ENCODE measurements around the gene ZNRD2.

ZNRD2 gene

GRCh38 chr11:65572356-65573051 lies 2.2 kb downstream of the ZNRD2 start, which contains the start of gene FAM89B:
FAM89B (plus strand) TSS chr11:65572538; CDS start chr11:65572670, 132 bp downstream.
- H3K4me1 ChIP-seq (ENCODE audit: control insufficient read depth, insufficient read depth, low read length), result peaks cover 9% of the 10 kb centered on the region
- H3K4me3 ChIP-seq (ENCODE audit: low read depth, low read length), result peak within 1 kb of the TSS; percentile 64
- H3K36me3 ChIP-seq (ENCODE audit: control insufficient read depth, insufficient read depth, low read length), result peaks cover 3% of the 10 kb centered on the region
- peaks cover 27% of the 10 kb centered on the region for H3K27me3 ChIP-seq (ENCODE audit: control insufficient read depth, insufficient read depth, low read length)
- H3K9ac ChIP-seq (ENCODE audit: low read depth, low read length), result no peak within 1 kb of the TSS
- H3K9me3 ChIP-seq (ENCODE audit: control insufficient read depth, insufficient read depth, low read length), result no peaks in the 10 kb centered on the region

DNA sequence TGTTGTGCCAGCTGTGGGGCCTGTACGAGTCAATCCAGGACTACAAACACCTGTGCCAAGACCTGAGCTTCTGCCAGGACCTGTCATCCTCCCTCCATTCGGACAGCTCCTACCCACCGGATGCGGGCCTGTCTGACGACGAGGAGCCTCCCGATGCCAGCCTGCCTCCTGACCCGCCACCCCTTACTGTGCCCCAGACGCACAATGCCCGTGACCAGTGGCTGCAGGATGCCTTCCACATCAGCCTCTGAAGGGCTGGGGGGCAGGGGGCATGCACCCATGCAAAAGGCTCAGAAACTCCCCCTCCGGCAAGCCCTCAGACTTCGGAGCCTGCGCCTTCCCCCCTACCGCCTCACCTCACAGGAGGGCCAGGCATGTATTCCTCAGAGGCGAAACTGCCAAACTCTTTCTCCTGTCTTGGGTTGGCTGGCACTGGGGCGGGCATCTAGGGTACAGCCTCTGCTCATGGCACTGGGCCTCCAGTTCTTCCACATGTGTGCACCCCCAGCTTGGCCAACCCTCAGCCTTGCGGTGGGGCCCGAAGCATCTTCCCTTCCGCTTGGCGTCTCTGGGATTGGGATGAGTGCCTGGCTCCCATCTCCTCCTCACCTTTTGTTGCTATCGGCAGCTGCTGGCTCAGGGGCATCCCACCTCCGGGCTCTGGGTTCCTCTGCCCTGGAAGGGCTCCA lies 3.3 kb downstream of the ZNRD2 start:
- H3K4me1 ChIP-seq (ENCODE audit: control insufficient read depth, insufficient read depth, low read length), result peaks cover 9% of the 10 kb centered on the region
- peak overlapping the region; percentile 64 for H3K4me3 ChIP-seq (ENCODE audit: low read depth, low read length)
- peaks cover 38% of the 10 kb centered on the region for H3K27me3 ChIP-seq (ENCODE audit: control insufficient read depth, insufficient read depth, low read length)
- no peaks in the 10 kb centered on the region for H3K9me3 ChIP-seq (ENCODE audit: control insufficient read depth, insufficient read depth, low read length)
- peaks cover 3% of the 10 kb centered on the region for H3K36me3 ChIP-seq (ENCODE audit: control insufficient read depth, insufficient read depth, low read length)
- H3K9ac ChIP-seq (ENCODE audit: low read depth, low read length), result no peak overlapping the region

GRCh38 chr11:65574109-65574810 lies 4.0 kb downstream of the ZNRD2 start:
- Histone ChIP-seq H3K27me3 (ENCODE audit: control insufficient read depth, insufficient read depth, low read length) (peaks cover 42% of the 10 kb centered on the region), H3K9me3 (ENCODE audit: control insufficient read depth, insufficient read depth, low read length) (no peaks in the 10 kb centered on the region), H3K9ac (ENCODE audit: low read depth, low read length) (no peak overlapping the region), H3K4me3 (ENCODE audit: low read depth, low read length) (peak overlapping the region; percentile 48), H3K36me3 (ENCODE audit: control insufficient read depth, insufficient read depth, low read length) (peaks cover 3% of the 10 kb centered on the region), H3K4me1 (ENCODE audit: control insufficient read depth, insufficient read depth, low read length) (peaks cover 7% of the 10 kb centered on the region)

GRCh38 chr11:65574811-65575567 lies 4.7 kb downstream of the ZNRD2 start:
- Histone ChIP-seq H3K9ac (ENCODE audit: low read depth, low read length) (no peak overlapping the region), H3K4me1 (ENCODE audit: control insufficient read depth, insufficient read depth, low read length) (peaks cover 7% of the 10 kb centered on the region), H3K9me3 (ENCODE audit: control insufficient read depth, insufficient read depth, low read length) (no peaks in the 10 kb centered on the region), H3K27me3 (ENCODE audit: control insufficient read depth, insufficient read depth, low read length) (peaks cover 44% of the 10 kb centered on the region), H3K4me3 (ENCODE audit: low read depth, low read length) (peak overlapping the region; percentile 51), H3K36me3 (ENCODE audit: control insufficient read depth, insufficient read depth, low read length) (peaks cover 3% of the 10 kb centered on the region)

DNA sequence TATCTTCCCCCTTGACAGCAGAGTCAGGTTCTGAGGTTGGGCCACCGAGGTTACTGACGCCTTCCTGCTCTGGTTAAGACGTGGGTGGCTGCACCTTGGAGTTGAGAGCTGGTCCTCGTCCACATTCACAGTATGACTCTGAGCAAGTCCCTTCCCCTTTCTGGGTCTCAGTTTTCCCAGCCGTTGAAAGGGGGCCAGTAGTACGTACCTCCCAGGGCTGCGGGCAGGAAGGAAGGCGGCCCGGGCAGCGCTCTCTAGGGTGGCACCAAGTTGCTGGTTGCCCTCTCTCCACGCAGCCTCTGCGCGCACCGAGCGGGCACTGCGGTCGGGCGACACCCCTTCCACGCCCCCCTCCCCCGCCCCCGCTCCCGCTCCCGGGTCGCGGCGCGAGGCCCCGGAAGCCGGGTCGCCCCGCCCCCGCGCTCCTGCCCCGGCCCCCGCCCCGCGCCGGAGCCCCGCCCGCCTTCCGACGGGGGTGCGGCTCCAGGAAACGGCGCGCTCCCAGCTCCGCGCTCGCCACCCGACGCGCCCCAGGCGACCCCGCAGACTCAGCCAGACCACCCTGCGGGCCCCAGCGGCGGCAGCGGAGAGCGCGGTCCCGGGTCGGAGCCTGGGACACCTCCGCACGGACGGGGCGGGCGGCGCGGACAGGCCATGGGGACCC lies 5.4 kb downstream of the ZNRD2 start, which contains the start of gene EHBP1L1:
TSS of gene EHBP1L1 (plus strand) at position 486 of the 664 bp plus-strand sequence. CDS start 250 bp downstream, outside the sequence.
- H3K27me3 ChIP-seq (ENCODE audit: control insufficient read depth, insufficient read depth, low read length), result peaks cover 45% of the 10 kb centered on the region
- H3K4me1 ChIP-seq (ENCODE audit: control insufficient read depth, insufficient read depth, low read length), result peaks cover 7% of the 10 kb centered on the region
- peaks cover 3% of the 10 kb centered on the region for H3K36me3 ChIP-seq (ENCODE audit: control insufficient read depth, insufficient read depth, low read length)
- no peaks in the 10 kb centered on the region for H3K9me3 ChIP-seq (ENCODE audit: control insufficient read depth, insufficient read depth, low read length)
- peak within 1 kb of the TSS; percentile 51 for H3K4me3 ChIP-seq (ENCODE audit: low read depth, low read length)
- no peak within 1 kb of the TSS for H3K9ac ChIP-seq (ENCODE audit: low read depth, low read length)

DNA sequence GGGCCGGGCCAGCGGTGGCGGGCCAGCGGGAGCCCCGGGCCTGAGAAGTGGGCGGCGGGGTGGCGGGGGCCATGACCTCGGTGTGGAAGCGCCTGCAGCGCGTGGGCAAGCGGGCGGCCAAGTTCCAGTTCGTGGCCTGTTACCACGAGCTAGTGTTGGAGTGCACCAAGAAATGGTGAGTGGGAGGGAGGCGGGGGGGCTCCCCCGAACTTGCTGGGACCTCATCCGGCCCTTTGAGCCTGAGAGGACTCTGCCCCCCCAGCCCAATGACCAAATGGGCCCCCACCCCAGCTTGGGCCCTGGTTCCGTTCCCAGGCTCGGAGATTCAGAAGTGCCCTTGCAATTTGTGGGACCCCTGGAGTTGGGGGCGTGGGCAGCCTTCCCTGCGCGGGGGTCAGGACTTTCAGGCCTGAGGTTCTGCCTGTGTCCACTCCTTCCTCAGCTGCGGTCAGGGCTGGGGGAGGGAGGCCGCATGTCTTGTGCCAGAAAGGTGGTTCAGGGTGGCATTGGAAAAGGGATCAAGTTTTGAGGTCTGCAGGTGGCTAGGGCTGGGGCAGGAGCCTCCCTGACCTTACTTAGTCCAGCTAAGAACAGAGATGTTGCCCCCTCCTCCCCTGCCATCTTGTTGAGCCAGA lies 6.1 kb downstream of the ZNRD2 start:
- H3K27me3 ChIP-seq (ENCODE audit: control insufficient read depth, insufficient read depth, low read length), result peaks cover 45% of the 10 kb centered on the region
- peaks cover 3% of the 10 kb centered on the region for H3K36me3 ChIP-seq (ENCODE audit: control insufficient read depth, insufficient read depth, low read length)
- H3K9me3 ChIP-seq (ENCODE audit: control insufficient read depth, insufficient read depth, low read length), result no peaks in the 10 kb centered on the region
- H3K4me1 ChIP-seq (ENCODE audit: control insufficient read depth, insufficient read depth, low read length), result peaks cover 7% of the 10 kb centered on the region
- H3K4me3 ChIP-seq (ENCODE audit: low read depth, low read length), result peak overlapping the region; percentile 13
- H3K9ac ChIP-seq (ENCODE audit: low read depth, low read length), result no peak overlapping the region

DNA sequence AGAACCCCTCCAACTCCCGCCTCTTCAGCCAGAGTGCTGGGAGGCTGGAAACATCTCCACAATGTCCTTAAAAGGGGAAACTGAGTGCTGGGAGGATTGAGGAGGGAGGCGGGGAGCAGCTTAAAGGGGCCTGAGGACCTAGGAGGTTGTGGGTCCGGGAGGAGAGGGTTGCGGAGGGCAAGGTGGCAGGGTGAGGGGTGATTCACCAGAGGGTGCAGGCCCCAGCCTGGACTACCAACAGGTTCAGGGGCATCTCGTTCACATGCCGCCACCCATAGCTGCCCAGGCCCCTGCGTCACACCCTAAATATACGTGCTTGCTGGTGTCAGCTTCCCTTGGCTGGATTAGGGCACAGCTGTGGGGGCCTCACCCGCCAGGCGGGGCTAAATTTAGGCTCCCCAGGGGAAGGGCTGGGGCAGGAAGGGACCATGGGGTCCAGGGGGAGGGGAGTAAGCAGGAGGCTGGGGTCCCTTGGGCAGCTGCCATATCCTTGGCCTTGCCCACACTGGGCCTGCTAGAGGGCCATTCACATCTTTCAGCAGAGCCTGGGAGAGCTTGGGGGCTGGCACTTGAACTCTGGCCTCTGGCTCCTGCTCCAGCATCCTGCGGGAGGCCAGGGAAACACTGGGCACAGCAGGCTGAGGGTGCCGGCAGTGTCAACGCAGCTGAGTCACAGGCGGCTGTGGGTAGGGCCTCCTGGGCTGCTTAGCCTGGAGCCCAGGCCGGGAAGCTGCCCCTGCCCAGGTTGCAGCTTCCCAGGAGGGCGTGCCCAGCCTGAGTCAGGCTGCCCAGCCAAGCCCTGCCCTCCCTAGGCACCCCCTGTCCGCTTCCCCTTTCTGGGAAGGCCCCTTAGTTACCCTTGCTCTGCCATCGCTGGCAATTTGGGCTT lies 6.8 kb downstream of the ZNRD2 start:
- H3K9ac ChIP-seq (ENCODE audit: low read depth, low read length), result no peak overlapping the region
- H3K36me3 ChIP-seq (ENCODE audit: control insufficient read depth, insufficient read depth, low read length), result peaks cover 3% of the 10 kb centered on the region
- no peaks in the 10 kb centered on the region for H3K9me3 ChIP-seq (ENCODE audit: control insufficient read depth, insufficient read depth, low read length)
- peaks cover 3% of the 10 kb centered on the region for H3K4me1 ChIP-seq (ENCODE audit: control insufficient read depth, insufficient read depth, low read length)
- H3K27me3 ChIP-seq (ENCODE audit: control insufficient read depth, insufficient read depth, low read length), result peaks cover 52% of the 10 kb centered on the region
- H3K4me3 ChIP-seq (ENCODE audit: low read depth, low read length), result peak overlapping the region; percentile 13

GRCh38 chr11:65577756-65578109 lies 7.5 kb downstream of the ZNRD2 start:
- peaks cover 3% of the 10 kb centered on the region for H3K4me1 ChIP-seq (ENCODE audit: control insufficient read depth, insufficient read depth, low read length)
- no peak overlapping the region for H3K4me3 ChIP-seq (ENCODE audit: low read depth, low read length)
- H3K27me3 ChIP-seq (ENCODE audit: control insufficient read depth, insufficient read depth, low read length), result peaks cover 58% of the 10 kb centered on the region
- peaks cover 3% of the 10 kb centered on the region for H3K36me3 ChIP-seq (ENCODE audit: control insufficient read depth, insufficient read depth, low read length)
- no peaks in the 10 kb centered on the region for H3K9me3 ChIP-seq (ENCODE audit: control insufficient read depth, insufficient read depth, low read length)
- no peak overlapping the region for H3K9ac ChIP-seq (ENCODE audit: low read depth, low read length)

DNA sequence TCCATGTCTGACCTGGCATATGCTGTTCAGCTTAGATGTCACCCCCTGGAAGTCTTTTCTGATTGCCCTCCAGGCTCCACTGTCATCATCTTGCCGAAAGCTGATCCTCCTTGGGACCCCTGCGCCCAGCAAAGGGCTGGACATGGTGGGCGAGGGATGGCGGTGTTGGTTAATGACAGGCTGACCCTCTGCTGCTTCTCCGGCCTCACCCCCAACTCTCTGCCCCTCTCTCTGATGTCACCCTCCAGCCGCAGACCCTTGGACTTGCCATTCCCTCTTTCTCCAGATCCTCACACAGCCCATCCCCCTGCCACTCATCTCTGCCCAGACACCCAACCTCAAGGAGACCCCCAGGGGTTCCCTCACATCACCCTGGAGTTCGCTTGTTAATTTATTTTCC lies 7.9 kb downstream of the ZNRD2 start:
- Histone ChIP-seq H3K36me3 (ENCODE audit: control insufficient read depth, insufficient read depth, low read length) (peaks cover 3% of the 10 kb centered on the region), H3K27me3 (ENCODE audit: control insufficient read depth, insufficient read depth, low read length) (peaks cover 60% of the 10 kb centered on the region), H3K9ac (ENCODE audit: low read depth, low read length) (no peak overlapping the region), H3K4me3 (ENCODE audit: low read depth, low read length) (no peak overlapping the region), H3K4me1 (ENCODE audit: control insufficient read depth, insufficient read depth, low read length) (peaks cover 3% of the 10 kb centered on the region), H3K9me3 (ENCODE audit: control insufficient read depth, insufficient read depth, low read length) (no peaks in the 10 kb centered on the region)

GRCh38 chr11:65578667-65579066 lies 8.4 kb downstream of the ZNRD2 start:
- Histone ChIP-seq H3K4me3 (ENCODE audit: low read depth, low read length) (no peak overlapping the region), H3K9ac (ENCODE audit: low read depth, low read length) (no peak overlapping the region), H3K9me3 (ENCODE audit: control insufficient read depth, insufficient read depth, low read length) (no peaks in the 10 kb centered on the region), H3K4me1 (ENCODE audit: control insufficient read depth, insufficient read depth, low read length) (peaks cover 3% of the 10 kb centered on the region), H3K27me3 (ENCODE audit: control insufficient read depth, insufficient read depth, low read length) (peaks cover 65% of the 10 kb centered on the region), H3K36me3 (ENCODE audit: control insufficient read depth, insufficient read depth, low read length) (no peaks in the 10 kb centered on the region)
